Liver (tissue), 9 donors: Measurements from ENCODE around the gene BTBD7. TPM values are rescaled to one million over a fixed set of nuclear protein-coding genes. Genes with fewer than 3 reads are reported as not detected.

ENCODE experiments used
- DNase-seq: peaks from one replicate; pipeline ENCODE4 v3.0.0-alpha.2; 2017; ENCODE audit warnings: low spot score
- H3K27ac ChIP-seq, 2 donors: one replicate each; pipeline ENCODE4 v1.7.0; 2013; ENCODE audit warnings: inconsistent platforms in 2 of 2, low read length in 2 of 2, control low read depth in 1 of 2, low read depth in 1 of 2, mild to moderate bottlenecking in 1 of 2
- H3K27me3 ChIP-seq, 4 donors: one replicate each; pipeline versions ENCODE4 v1.6.1 to v1.7.0; 2013; ENCODE audit warnings: low read length in 3 of 4, inconsistent platforms in 1 of 4, mild to moderate bottlenecking in 1 of 4, moderate library complexity in 1 of 4; ENCODE audit not compliant: control insufficient read depth in 4 of 4, insufficient read depth in 4 of 4
- H3K36me3 ChIP-seq, 4 donors: one replicate each; pipeline versions ENCODE4 v1.6.1 to v1.7.0; 2013; ENCODE audit warnings: low read length in 3 of 4, mild to moderate bottlenecking in 3 of 4, low read depth in 1 of 4, moderate library complexity in 1 of 4; ENCODE audit not compliant: control insufficient read depth in 4 of 4, insufficient read depth in 3 of 4
- H3K4me1 ChIP-seq, 4 donors: one replicate each; pipeline versions ENCODE4 v1.6.1 to v1.7.0; 2013; ENCODE audit warnings: low read length in 3 of 4, mild to moderate bottlenecking in 3 of 4, moderate library complexity in 1 of 4; ENCODE audit not compliant: control insufficient read depth in 4 of 4, insufficient read depth in 4 of 4
- H3K4me3 ChIP-seq, 3 donors: one replicate each; pipeline versions ENCODE4 v1.6.1 to v1.7.0; 2013; ENCODE audit warnings: low read length in 3 of 3, control low read depth in 1 of 3, low read depth in 1 of 3, mild to moderate bottlenecking in 1 of 3
- H3K9ac ChIP-seq, 2 donors: one replicate each; pipeline ENCODE4 v1.7.0; 2013; ENCODE audit warnings: low read length in 2 of 2, mild to moderate bottlenecking in 2 of 2, moderate library complexity in 2 of 2, control low read depth in 1 of 2, low read depth in 1 of 2
- H3K9me3 ChIP-seq, 4 donors: one replicate each; pipeline versions ENCODE4 v1.6.1 to v1.7.0; 2013; ENCODE audit warnings: low read length in 3 of 4; ENCODE audit not compliant: control insufficient read depth in 4 of 4
- ATF3 ChIP-seq: IDR thresholded peaks from 2 replicates; pipeline ENCODE4 v1.6.1; 2016; ENCODE audit warnings: antibody characterized with exemption
- EGR1 ChIP-seq, 2 donors: IDR thresholded peaks; 2 replicates each; pipeline ENCODE4 v1.6.1; 2016 to 2018; ENCODE audit warnings: antibody characterized with exemption in 2 of 2, low read depth in 2 of 2
- FOXA1 ChIP-seq: IDR thresholded peaks from 2 replicates; pipeline ENCODE4 v1.6.1; 2016; ENCODE audit warnings: antibody characterized with exemption
- FOXA2 ChIP-seq: IDR thresholded peaks from 2 replicates; pipeline ENCODE4 v1.6.1; 2016; ENCODE audit warnings: antibody characterized with exemption
- GABPA ChIP-seq, 2 donors: IDR thresholded peaks in 1 of 2; conservative IDR thresholded peaks in 1 of 2; 2 replicates each; pipeline ENCODE4 v1.6.1; 2016; ENCODE audit warnings: antibody characterized with exemption in 2 of 2, mild to moderate bottlenecking in 1 of 2, moderate library complexity in 1 of 2
- HNF4G ChIP-seq: IDR thresholded peaks from 2 replicates; pipeline ENCODE4 v1.6.1; 2016; ENCODE audit warnings: antibody characterized with exemption
- JUND ChIP-seq, 2 donors: IDR thresholded peaks; 2 replicates each; pipeline ENCODE4 v1.6.1; 2016; ENCODE audit warnings: antibody characterized with exemption in 2 of 2
- MAX ChIP-seq: IDR thresholded peaks from 2 replicates; pipeline ENCODE4 v1.6.1; 2016; ENCODE audit warnings: antibody characterized with exemption
- NR2F2 ChIP-seq: IDR thresholded peaks from 2 replicates; pipeline ENCODE4 v1.6.1; 2016; ENCODE audit warnings: antibody characterized with exemption
- RAD21 ChIP-seq, 2 donors: IDR thresholded peaks; 2 replicates each; pipeline ENCODE4 v1.6.1; 2016; ENCODE audit warnings: antibody characterized with exemption in 2 of 2, mild to moderate bottlenecking in 2 of 2
- REST ChIP-seq: IDR thresholded peaks from 2 replicates; pipeline ENCODE4 v1.6.1; 2016; ENCODE audit warnings: antibody characterized with exemption, mild to moderate bottlenecking
- RXRA ChIP-seq, 2 donors: IDR thresholded peaks; 2 replicates each; pipeline ENCODE4 v1.6.1; 2017 to 2018; ENCODE audit warnings: antibody characterized with exemption in 2 of 2, mild to moderate bottlenecking in 1 of 2
- SP1 ChIP-seq: IDR thresholded peaks from 2 replicates; pipeline ENCODE4 v1.6.1; 2018; ENCODE audit warnings: antibody characterized with exemption, mild to moderate bottlenecking
- TAF1 ChIP-seq: conservative IDR thresholded peaks from 2 replicates; pipeline ENCODE4 v1.6.1; 2016; ENCODE audit warnings: antibody characterized with exemption, mild to moderate bottlenecking
- YY1 ChIP-seq: IDR thresholded peaks from 2 replicates; pipeline ENCODE4 v1.6.1; 2016; ENCODE audit warnings: antibody characterized with exemption, mild to moderate bottlenecking
- WGBS: extraction: QIAGEN DNeasy Blood & Tissue Kit; methylation state at CpG from one replicate; pipeline ENCODE4 v1.1.7; 2013; 5-methylcytosine and 5-hydroxymethylcytosine counted together
- polyA plus RNA-seq, 2 donors: library from polyadenylated mRNA; stranded (reverse) in 1 of 2; unstranded in 1 of 2; fragments of 200-250 nt in 1 of 2; fragments of >200 nt in 1 of 2; fragmentation: Nextera tagmentation in 1 of 2; extraction: Ambion mirVana in 1 of 2; gene quantifications; one replicate each; pipeline versions ENCODE4 v1.2.1 to v1.2.3, GENCODE V29; 2013 to 2015
- total RNA-seq, 2 donors: library from RNA; depleted of rRNA; stranded (reverse); fragments of >200 nt; gene quantifications; one replicate each; pipeline ENCODE4 v1.2.3, GENCODE V29; 2014
- TF ChIP-seq, protein P1 (sequence below): fragments of 150-350 bp; IDR thresholded peaks from 2 replicates; pipeline ENCODE4 v1.5.1; 2017; ENCODE audit warnings: improper control_type of control experiment, low read depth, low read length; ENCODE audit not compliant: missing input control
- TF ChIP-seq, protein P2 (sequence below): IDR thresholded peaks from 2 replicates; pipeline ENCODE4 v1.6.1; 2016; ENCODE audit warnings: antibody characterized with exemption
- donor health status: healthy.
- donor health status: healthy.
- donor health status: healthy.
- donor health status: healthy.
- donor health status: healthy.

Gene BTBD7
- total and polyA plus RNA-seq, 4 donors: 4.4 to 17.7 (median 10.2) TPM

DNA sequence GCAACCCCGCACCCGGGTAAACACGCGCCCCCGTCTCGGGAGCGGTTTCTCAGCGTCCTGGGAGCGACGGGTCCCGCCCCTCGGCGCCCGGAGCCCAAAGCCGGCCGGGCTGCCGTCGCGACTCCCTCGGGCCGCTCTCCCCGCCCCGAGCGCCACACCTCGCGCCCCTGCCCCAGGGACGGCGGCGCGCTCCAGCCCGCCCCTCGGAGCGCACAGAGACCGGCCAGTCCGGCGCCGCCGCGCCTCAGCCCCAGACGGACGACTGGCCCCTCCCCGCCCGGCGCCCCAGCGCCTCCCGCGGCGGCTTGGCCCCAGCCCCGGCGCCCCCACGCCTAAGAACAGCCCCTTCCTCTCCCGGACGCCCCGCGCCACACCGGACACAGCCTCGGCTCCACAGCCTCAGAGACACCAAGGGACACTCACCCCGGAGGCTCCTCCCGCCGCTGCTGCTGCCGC is 411 bp downstream of the BTBD7 start:
- WGBS: under 1% methylated on average over 61 of the region's 61 CpGs
- Histone ChIP-seq H3K9ac (peak overlapping the region in 1 of 2 donors; percentile 54), H3K9me3 (peaks cover 0 to 8% (median 4%) of the 10 kb centered on the region in 4 donors), H3K4me3 (peak overlapping the region; percentile 60 to 85 (median 74)), H3K27ac (peak overlapping the region; percentile 97), H3K27me3 (no peaks in the 10 kb centered on the region), H3K36me3 (peaks cover 0 to 6% (median 0%) of the 10 kb centered on the region in 4 donors), H3K4me1 (peaks cover 10 to 38% (median 32%) of the 10 kb centered on the region in 4 donors)
- peak; percentile 65 for DNase-seq
- TF ChIP-seq, protein P1, sequence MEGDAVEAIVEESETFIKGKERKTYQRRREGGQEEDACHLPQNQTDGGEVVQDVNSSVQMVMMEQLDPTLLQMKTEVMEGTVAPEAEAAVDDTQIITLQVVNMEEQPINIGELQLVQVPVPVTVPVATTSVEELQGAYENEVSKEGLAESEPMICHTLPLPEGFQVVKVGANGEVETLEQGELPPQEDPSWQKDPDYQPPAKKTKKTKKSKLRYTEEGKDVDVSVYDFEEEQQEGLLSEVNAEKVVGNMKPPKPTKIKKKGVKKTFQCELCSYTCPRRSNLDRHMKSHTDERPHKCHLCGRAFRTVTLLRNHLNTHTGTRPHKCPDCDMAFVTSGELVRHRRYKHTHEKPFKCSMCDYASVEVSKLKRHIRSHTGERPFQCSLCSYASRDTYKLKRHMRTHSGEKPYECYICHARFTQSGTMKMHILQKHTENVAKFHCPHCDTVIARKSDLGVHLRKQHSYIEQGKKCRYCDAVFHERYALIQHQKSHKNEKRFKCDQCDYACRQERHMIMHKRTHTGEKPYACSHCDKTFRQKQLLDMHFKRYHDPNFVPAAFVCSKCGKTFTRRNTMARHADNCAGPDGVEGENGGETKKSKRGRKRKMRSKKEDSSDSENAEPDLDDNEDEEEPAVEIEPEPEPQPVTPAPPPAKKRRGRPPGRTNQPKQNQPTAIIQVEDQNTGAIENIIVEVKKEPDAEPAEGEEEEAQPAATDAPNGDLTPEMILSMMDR: no peak
- TF ChIP-seq FOXA2 (no peak), YY1 (no peak), HNF4G (no peak), GABPA (IDR thresholded peaks at IDR 0.05 in 1 of 2, conservative IDR thresholded peaks at IDR 0.05 in 1 of 2) (no peak), RXRA (IDR thresholded peaks at IDR 0.05) (no peak), TAF1 (no peak), REST (no peak), SP1 (no peak), FOXA1 (no peak), RAD21 (IDR thresholded peaks at IDR 0.05) (no peak), JUND (IDR thresholded peaks at IDR 0.05) (no peak), ATF3 (no peak), NR2F2 (no peak), MAX (no peak), EGR1 (IDR thresholded peaks at IDR 0.05; ENCODE audit: low read depth in 2 of 2) (no peak)
- TF ChIP-seq, protein P2, sequence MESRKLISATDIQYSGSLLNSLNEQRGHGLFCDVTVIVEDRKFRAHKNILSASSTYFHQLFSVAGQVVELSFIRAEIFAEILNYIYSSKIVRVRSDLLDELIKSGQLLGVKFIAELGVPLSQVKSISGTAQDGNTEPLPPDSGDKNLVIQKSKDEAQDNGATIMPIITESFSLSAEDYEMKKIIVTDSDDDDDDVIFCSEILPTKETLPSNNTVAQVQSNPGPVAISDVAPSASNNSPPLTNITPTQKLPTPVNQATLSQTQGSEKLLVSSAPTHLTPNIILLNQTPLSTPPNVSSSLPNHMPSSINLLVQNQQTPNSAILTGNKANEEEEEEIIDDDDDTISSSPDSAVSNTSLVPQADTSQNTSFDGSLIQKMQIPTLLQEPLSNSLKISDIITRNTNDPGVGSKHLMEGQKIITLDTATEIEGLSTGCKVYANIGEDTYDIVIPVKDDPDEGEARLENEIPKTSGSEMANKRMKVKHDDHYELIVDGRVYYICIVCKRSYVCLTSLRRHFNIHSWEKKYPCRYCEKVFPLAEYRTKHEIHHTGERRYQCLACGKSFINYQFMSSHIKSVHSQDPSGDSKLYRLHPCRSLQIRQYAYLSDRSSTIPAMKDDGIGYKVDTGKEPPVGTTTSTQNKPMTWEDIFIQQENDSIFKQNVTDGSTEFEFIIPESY: no peak
